T-helper 1 cell treated with Interleukin-12 subunit alpha and Interleukin-12 subunit beta and Interleukin-4 antibody, amounts not matched to agents 30 ng/mL and 1 ng/mL, for 36 hours (primary cell): Measurements from ENCODE around the gene ACTL7B. TPM values are rescaled to one million over a fixed set of nuclear protein-coding genes. Genes with fewer than 3 reads are reported as not detected.
"Not testable (repeated sequence)": the region's sequence is repeated elsewhere in the genome, so short reads cannot be mapped to it uniquely, and the experiment has no call there.

ENCODE experiments used
- intact Hi-C: fragments of 100-400 bp; cut with micrococcal nuclease; formaldehyde crosslinking; loops from one replicate; pipeline ENCODE4 v1.15.1; 2024
- total RNA-seq: library from RNA; stranded (reverse); gene quantifications from 2 replicates; pipeline ENCODE4 v1.2.3, GENCODE V29; 2022

Gene ACTL7B
- total RNA-seq, 1 donor from 2014 or later, result 0.17 TPM

DNA sequence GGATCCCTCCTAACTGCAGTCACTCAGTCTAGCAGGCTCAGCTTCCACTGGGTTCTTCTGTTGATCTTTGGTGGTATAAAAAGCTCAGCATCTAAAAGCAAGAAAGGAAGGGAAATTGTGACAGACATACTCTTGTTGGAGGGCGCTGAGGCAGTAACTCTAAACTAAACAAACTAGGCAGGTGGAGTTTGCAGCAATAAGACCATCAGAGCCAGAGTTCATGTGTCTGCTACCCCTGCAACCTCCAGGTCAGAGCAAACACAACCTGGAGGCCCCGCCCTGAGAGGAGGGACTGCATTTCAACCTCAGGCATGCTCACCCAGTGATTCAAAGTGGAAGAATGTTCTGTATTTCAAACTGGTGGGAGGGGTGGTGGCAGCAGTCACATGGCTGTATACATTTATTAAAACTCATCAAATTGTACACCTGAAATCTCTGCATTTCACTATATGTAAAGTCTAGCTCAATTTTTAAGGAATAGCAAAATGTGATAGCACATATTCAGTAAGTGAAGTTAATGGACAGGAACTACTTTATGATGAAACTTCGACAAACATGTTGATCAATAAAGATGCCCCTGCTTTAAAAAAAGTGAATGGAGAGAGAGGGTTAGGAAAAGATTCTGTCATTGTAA lies 13.4 kb upstream of the ACTL7B start:
- intact Hi-C loops, result no loop called here

DNA sequence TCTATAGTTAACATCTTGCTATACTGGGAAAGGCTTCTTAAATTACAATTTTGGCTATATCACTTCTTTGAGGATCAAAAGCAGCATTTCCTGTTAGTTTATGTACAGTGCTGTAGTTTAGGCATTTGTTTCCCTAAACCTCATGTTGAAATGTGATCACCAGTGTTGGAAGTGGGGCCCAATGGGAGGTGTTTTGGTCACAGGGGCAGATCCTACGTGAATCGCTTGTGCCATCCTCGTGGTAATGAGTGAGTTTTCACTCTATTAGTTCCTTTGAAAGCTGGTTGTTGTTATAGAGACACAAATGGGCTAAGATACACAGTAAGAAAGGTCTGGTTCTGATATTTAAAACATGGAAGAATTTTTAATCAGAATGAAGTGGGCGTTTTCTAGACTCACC lies 12.0 kb upstream of the ACTL7B start:
- intact Hi-C loops, result loop anchor here (1.0 kb wide), 1 partner anchor 17 kb away; no protein-coding TSS in a partner anchor

DNA sequence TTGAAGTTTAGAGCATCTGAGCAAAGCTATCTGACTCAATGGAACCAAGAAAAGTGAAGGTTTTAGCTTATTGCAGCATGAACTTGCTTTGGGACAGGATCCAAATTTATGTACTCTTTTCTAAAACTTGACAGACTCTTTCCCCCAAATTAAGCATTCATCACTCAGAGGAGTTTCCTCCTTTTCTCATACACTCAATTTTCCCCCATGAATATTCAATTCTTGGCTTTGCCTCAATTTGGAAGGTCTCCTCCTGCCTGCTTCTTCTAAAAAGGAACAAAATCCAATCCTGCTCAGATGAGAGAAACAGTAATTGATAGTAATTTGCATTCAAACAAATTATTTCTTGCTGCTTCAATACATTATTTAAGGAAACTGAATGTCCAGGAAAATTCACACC lies 11.3 kb upstream of the ACTL7B start:
- intact Hi-C loops, result loop anchor here (1.0 kb wide), 1 partner anchor 18 kb away; no protein-coding TSS in a partner anchor

DNA sequence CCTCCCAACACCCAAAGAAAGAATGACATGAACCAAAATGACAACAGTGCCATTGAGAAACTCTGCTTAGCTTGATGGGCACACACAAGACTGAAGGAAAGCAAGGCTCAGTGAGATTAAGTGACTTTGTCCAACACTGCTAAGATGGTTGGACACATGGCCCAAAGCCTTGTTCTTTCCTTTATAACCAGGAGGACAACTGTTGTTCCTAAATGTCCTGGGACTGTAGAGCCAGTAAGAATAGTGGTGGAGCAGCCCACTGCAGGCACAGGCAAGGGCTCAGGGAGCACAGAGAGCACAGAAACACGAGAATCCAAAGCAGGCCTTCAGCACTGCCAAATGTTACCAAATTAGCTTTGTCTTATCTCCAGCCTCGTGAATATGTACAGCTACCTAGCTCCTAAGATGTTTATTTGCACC lies 10.2 kb upstream of the ACTL7B start:
- intact Hi-C loops, result no loop called here

DNA sequence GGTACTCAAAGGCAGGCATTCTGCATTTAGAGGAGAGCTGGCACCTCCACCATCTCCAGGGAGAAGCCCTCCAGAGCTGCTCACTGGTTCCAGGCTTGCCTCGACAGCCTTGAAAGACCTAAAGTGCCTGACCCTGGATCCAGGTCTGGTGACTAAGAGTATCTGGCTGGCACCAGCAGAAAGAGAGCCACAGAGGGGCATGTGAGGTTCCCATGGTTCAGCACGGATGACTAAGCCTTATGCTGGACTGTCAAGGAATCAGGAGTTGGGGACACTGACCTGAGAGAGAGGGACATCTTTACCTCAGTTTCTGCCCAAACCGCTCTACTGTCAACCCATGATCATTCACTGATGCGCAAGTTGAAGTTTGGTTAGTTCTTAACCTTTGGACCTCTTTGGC lies 9.3 kb upstream of the ACTL7B start:
- intact Hi-C loops, result no loop called here

DNA sequence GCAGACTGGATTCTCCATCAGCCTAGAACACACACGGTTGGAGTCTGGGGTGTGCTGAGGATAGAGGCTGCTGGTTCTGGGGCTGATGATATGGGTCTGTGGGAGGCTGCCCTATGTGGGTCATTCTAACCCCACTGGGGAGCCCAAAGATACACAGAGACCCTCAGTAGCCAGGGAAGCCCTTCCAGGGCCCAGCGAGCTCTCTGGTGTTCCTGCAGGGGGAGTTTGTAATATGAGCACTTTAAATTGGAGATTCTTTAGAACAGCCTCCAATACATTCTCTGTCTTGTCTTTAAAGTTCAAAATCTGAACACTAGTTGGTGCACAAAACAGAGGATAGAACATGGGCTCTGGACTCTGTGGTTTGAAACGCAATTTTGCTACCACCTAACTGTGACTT lies 8.7 kb upstream of the ACTL7B start:
- intact Hi-C loops, result no loop called here

DNA sequence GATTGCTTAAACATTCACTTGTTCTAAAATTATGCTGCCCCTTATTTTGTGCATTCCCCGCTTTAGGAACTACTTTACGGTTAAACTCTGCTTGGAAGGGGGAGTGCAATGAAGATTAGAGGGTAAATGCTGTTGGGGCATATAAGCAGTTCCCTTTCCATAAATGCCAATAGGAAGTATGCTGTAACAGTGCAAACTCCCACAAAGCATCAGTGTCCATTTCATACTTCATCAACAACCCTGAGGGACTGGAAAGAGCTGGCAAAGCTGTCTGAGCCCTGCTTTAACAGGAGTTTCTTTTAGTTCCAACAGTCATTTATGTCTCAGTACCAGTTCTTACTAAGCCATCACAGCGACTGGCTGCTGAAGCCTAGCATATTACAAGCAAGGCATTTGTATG lies 8.1 kb upstream of the ACTL7B start:
- intact Hi-C loops, result no loop called here

DNA sequence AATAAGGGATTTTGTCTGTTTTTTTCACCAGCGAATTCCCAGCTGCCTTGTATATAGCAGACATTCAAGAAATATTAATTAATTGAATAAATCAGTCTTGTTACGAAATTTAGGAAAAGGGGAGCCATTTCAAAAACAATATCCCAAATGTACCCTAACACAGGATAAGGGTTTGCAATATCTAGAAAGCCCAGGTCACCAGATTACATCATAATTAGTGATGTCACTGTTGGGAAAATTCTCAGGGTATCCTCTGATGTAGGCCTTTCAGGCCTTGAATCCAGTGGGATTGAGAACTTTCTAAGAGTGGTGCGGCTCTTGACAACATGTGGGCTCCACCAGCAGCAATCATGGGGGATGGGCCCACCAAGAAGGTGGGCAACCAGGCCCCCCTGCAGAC lies 6.2 kb upstream of the ACTL7B start, which contains the start of gene ACTL7A:
Gene ACTL7A, plus strand, starts transcription at position 270 of the 400 bp plus-strand sequence. Its CDS starts 57 bp downstream, at position 327.
- intact Hi-C loops, result no loop called here

DNA sequence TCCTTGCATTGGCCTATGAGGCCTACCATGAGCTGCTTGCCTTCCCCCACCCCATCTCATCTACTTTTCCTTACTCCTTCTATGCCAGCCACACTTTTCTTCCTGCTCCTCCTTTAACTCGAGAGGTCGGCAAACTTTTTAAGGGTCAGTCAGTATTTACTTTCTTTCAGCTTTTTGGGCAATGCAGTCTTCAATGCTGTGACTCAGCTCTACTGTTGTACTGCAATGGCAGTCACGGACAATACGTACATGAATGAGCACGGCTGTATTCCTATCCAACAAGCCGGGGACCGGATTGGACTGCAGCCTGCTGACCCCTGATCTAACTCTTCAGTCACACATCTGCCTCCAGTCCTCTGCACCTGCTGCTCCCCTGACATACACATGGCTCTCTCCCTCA lies 5.7 kb upstream of the ACTL7B start:
- intact Hi-C loops, result no loop called here

DNA sequence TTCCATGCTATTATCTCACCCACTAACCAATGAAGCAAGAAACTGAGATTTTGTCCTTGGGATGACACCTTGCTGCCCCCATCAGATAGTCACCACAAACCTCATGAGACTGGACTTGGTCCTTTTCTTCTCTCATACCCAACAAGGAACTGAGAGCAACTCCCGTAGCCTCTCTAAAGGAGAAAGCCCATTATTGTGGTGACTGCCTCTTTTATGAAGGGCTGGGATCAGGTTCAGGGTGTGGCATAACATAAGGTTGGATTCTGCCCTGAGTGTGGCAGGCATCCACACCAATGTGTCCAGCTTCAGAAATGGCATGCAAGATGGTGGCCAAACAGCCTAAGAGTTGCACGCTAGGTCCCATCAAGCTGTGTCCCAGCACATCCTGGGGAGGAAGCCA lies 5.0 kb upstream of the ACTL7B start:
- intact Hi-C loops, result no loop called here

DNA sequence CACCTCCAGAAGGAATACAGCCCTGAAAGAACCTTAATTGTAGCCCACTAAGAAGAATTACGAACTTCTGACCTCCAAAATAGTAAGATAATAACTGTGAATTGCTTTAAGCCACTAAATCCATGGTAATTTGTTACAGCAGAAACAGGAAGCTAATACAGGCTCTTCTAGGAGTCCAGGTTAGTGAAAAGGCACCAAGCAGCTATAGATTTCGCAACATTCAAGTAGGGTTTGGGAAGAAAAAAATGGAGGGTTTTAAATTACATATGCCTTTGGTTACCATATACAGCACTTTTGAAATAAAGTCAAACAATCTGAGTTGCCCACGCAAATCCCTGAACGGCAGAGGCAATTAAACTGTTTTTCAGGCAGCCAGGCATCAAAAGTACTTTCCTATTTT lies 4.6 kb upstream of the ACTL7B start:
- intact Hi-C loops, result no loop called here

DNA sequence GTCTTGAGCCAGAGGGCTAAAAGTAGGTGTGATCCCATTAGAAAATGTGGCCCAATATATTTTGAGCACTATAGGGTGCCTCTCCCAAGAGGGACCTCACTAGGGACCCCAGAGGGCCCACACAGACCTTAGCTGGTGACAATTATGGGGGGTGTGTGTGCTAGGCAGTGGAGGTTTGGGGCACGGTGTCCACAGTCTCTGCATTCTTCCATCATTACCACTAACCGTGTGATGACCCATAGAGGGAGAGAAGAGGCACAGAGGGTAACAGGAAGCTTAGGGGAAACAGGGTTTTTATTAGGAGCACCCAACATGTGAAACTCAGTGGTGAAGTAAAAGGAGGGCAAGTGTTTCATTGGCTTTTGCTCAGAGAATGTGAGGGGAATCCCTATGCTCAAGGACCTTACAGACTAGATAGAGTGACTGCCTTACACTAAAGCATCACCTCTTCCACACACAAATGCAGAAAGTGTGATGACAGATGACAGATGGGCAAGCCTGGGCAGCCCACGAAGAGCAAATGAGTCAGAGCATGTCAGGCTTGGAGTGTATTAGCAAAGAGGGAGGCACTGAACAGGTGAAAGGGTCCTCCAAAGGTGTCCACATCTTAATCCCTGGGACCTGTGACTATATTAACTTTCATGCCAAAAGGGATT lies 3.8 kb upstream of the ACTL7B start:
- intact Hi-C loops, result no loop called here

DNA sequence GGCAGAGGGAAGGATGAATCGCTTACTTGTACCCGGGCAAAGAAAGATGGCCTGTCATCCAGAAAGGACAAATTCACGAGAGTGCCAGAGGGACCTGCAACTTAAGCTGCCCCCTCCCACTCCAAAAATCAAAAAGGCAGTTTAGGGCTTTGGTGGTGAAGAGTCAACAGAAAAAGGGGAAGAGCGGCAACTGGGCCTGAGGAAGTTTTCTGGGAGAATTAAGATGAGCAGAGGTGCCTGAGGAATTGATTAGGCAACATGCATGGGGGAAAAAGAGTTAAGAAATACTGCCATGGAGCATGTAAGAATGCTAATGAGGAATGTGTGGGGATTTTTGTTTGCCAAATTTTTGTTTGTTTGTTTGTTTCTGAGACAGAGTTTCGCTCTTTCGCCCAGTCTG lies 1.8 kb upstream of the ACTL7B start:
- intact Hi-C loops, result no loop called here

DNA sequence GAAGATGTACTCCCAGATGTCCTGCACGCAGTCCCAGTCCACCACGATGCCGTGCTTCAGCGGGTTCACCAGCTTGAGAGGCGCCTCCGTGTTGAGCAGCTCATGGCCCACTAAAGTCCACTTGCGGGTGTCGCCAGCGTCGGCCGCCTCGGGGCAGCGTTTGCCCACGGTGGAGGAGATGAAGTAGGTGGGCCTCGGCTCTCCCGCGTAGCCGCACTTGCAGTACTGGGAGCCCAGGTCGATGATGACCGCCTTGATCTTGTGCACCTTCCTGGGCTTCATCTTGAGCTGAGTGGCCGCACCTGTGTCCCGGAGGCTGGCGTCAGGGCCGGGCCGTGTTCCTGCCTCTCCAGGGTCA lies 278 bp downstream of the ACTL7B start:
- intact Hi-C loops, result no loop called here

DNA sequence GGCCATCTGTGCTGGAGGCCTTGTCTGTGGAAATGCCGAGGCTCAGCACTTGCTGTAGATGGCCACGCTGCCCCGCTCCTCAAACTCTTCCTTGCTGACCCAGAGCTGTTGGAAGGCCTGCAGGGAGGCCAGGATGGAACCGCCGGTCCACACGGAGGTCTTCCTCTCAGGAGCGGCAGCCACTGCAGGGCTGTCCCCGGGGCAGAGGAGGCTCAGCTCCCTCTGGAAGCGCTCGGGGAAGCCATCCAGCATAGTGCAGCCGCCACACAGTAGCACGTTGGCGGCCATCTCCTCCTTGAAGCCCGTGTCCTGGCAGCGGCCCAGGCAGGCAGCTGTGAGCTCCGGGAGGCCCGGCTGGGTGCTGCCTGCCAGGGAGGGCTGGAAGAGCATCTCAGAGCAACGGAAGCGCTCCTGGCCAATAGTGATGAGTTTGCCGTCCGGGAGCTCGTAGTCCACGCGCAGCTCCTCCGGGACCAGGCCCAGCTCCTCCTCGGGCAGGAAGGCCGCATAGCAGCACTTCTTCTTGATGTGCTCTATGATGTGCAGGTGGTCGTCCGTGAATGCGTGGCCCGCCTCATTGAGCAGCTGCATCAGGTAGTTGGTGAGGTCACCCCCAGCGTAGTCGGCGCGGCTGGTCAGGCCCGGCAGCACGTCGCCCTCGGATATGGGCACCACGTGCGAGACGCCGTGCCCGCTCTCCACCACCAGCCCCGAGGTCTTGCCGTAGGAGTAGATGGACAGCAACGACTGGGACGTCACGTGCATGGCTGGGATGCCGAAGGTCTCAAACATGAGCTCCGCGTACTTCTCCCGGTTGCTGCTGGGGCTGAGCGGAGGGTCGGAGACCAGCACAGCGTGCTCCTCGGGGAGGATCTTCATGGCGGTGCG lies 901 bp downstream of the ACTL7B start:
- intact Hi-C loops, result no loop called here

DNA sequence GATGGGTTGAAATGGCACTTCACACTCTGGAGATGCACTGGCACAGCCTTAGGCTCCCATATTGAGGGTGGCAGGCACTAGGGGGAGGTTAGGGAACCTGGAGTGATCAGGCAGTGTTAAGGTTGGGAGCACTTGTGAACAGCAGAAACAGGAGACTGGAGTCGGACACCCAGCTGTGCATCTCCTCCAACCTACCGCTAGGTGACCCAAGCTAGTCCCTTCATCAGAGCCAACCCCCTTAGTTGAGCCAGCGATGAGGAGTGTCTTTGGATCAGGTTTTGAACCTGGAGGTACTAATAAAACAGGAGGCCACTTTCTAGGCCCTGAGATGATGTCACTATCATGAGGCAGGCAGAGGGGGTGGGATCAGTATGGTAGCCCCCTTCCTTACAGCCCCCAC lies 1.7 kb downstream of the ACTL7B start:
- intact Hi-C loops, result no loop called here

DNA sequence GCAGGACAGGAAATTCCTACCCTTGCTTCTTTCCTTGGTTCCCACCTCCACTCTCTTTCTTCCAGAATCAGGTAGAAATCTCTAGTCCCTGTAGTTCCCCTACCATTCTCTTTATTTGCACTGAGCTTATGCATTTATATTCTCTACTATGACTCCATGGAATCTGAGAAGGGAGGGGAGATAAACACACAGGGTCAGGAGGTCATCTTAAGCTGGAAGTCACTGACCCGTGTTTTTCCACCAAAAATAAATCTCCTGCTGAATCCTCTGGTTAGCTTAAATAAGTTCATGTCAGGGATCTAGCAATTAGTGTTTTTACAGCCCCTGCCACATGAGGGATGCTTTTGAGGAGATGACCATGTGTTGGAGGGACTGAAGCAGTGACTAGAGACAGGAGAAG lies 3.7 kb downstream of the ACTL7B start:
- intact Hi-C loops, result no loop called here

DNA sequence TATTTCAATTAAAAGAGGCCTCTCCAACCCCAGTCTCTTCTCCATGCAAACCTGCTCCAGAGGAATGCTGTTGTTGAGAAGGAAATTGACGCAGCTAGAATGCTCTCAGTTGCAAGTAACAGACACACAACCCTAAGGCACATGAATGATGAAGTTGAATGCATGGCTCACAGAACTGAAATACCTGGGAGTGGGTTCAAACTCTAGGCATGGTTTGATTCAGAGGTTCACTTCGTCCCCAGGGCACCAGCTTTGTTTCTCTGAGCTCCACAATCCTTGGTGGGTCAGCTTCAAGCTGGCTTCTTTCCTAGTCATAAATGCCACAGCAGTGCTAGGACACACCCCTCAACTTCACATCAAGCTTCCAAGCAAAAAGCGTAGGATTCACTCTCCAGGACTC lies 4.6 kb downstream of the ACTL7B start:
- intact Hi-C loops, result loop anchor here (2.0 kb wide), 2 partner anchors 104 to 470 kb away; partner anchors contain the start of gene EPB41L4B

DNA sequence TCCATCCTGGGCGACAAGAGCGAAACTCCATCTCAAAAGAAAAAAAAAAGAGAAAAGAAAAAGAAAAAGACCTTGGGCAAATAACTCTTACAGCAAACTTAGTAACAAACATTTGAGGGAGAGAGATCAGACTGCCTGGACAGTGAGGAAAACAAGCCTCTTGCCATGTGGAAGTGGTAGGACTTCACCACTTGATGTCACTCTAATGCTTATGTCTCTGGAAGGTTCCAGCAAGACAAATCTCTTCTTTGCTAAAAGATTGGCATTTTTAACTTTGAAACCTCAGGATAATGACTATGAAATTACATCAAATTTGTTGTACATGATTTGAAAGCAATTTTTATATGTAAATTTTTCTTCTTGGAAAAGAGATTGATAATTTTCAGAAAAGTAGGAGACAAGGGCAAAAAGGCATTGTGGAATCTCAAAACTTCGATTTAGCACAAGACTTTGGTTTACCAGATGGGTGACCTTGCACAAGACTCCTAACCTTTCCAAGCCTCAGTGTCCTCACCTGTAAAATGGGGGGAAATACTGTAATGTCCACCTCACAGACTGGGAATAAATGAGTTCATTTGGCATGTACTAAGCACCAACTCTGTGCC lies 5.4 kb downstream of the ACTL7B start:
- intact Hi-C loops, result loop anchor here (2.0 kb wide), 2 partner anchors 104 to 470 kb away; partner anchors contain the start of gene EPB41L4B

DNA sequence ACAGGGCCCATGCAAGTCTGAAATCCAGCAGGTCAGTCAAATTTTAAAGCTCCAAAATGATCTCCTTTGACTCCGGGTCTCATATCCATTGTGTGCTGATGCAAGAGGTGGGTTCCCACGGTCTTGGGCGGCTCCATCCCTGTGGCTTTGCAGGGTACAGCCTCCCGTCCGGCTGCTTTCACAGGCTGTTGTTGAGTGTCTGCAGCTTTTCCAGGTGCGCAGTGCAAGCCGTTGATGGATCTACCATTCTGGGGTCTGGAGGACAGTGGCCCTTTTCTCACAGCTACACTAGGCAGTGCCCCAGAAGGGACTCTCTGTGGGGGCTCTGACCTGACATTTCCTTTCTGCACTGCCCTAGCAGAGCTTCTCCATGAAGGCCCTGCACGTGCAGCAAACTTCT lies 7.5 kb downstream of the ACTL7B start:
- intact Hi-C loops, result not testable (repeated sequence)

DNA sequence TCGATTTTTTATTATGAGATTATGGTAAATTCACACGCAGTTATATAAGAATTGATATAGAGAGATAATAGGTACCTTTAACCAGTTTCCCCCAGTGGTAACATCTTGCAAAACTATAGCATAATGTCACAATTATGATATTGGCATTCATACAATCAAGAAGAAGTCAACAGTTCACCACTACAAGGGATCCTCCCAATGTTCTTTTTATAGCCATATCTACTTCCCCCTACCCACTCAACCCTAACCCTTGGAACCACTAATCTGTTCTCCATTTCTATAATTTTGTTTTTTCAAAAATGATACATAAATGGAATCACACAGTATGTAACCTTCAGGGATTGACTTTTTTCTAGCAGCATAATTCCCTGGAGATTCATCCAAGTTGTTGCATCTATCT lies 9.8 kb downstream of the ACTL7B start:
- intact Hi-C loops, result no loop called here

DNA sequence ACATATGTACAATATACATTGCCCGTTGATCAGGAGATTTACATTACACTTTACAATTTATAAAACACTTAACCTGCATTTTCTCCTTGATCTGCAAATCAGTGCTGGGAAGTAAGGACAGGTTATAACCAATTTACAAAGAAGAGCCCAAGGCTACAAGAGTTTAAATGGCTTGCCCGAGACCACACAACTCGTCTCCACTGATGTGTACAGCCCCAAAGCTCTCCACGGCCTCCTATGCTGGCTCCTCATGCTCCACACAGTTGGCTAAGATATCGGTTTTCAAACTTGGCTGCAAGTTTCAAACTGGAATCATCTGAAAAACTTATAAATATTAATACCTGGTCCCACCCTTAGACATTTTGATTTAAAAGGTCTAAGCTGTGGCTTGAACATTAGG lies 10.3 kb downstream of the ACTL7B start:
- intact Hi-C loops, result no loop called here
